GM21390 (cell line): Measurements from ENCODE around the gene RSRC2.

Experiments used
- ATAC-seq: cut with Tn5 transposase; IDR thresholded peaks from one replicate; pipeline ENCODE4 v1.9.1; 2021; ENCODE audit not compliant: unreplicated experiment

The RSRC2 gene

DNA sequence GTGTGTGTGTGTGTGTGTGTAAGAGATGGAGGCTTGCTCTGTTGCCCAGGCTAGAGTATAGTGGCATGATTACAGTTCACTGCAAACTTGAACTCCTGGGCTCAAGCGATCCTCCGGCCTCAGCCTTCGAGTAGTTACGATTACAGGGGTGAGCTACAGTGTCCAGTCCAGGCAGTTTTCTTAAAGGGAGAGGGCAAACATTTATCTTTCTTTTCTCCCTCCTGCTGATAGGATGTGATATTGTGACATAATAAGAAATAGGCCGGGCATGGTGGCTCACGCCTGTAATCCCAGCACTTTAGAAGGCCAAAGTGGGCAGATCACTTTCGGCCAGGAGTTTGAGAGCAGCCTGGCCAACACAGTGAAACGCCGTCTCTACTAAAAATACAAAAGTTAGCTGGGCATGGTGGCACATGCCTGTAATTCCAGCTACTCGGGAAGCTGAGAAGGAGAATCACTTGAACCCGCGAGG is 72.5 kb downstream of the RSRC2 start:
- no peak for ATAC-seq
